Sigmoid colon (tissue), 7 donors: ENCODE data around the gene CAPN13. TPM values are rescaled to one million over a fixed set of nuclear protein-coding genes. Genes with fewer than 3 reads are reported as not detected.
A peak's percentile ranks its signal among the peaks of the same experiment; 100 is the strongest.

Experiments
- DNase-seq: peaks from one replicate; pipeline ENCODE4 v3.0.0-alpha.2; 2019
- H3K27ac ChIP-seq, 4 donors: fragments of 200-600 bp; sonication (generic); one replicate each; pipeline ENCODE4 v1.5.1; 2016 to 2019; ENCODE audit warnings: mild to moderate bottlenecking in 1 of 4
- H3K27me3 ChIP-seq, 3 donors: fragments of 200-600 bp; sonication (generic); one replicate each; pipeline ENCODE4 v1.5.1; 2019; ENCODE audit warnings: mild to moderate bottlenecking in 1 of 3
- H3K36me3 ChIP-seq, 4 donors: fragments of 200-600 bp; sonication (generic); one replicate each; pipeline ENCODE4 v1.5.1; 2016 to 2019
- H3K4me1 ChIP-seq, 4 donors: fragments of 200-600 bp; sonication (generic); one replicate each; pipeline ENCODE4 v1.5.1; 2017 to 2019
- H3K4me3 ChIP-seq, 4 donors: fragments of 200-600 bp; sonication (generic); one replicate each; pipeline ENCODE4 v1.5.1; 2017 to 2019; ENCODE audit warnings: mild to moderate bottlenecking in 2 of 4, moderate library complexity in 1 of 4
- H3K9me3 ChIP-seq, 4 donors: fragments of 200-600 bp in 3 of 4; sonication (generic) in 3 of 4; one replicate each; pipeline versions ENCODE4 v1.5.1 to v1.6.1; 2013 to 2019
- EP300 ChIP-seq, 4 donors: sonication (generic); formaldehyde crosslinking; IDR thresholded peaks; one replicate each; pipeline ENCODE4 v1.6.1; 2017; ENCODE audit warnings: antibody characterized with exemption in 4 of 4
- POLR2A ChIP-seq, 2 donors: fragments of 450-650 bp; IDR thresholded peaks; one replicate each; pipeline ENCODE4 v1.6.1; 2016; ENCODE audit warnings: antibody characterized with exemption in 2 of 2, mild to moderate bottlenecking in 2 of 2, moderate library complexity in 2 of 2
- POLR2AphosphoS5 ChIP-seq, 4 donors: sonication (generic); formaldehyde crosslinking; IDR thresholded peaks; one replicate each; pipeline ENCODE4 v1.6.1; 2017; ENCODE audit warnings: antibody characterized with exemption in 4 of 4
- WGBS, 2 donors: extraction: QIAGEN DNeasy Blood & Tissue Kit; methylation state at CpG; one replicate each; pipeline ENCODE4 v1.1.7; 2013; 5-methylcytosine and 5-hydroxymethylcytosine counted together
- intact Hi-C: fragments of 100-400 bp; cut with DNase I; formaldehyde crosslinking; loops from one replicate; pipeline ENCODE4 v1.15.1; 2023
- polyA plus RNA-seq, 3 donors: library from polyadenylated mRNA; stranded (reverse); fragments of 200-250 nt; gene quantifications; one replicate each; pipeline ENCODE4 v1.2.3, GENCODE V29; 2013
- total RNA-seq, 4 donors: library from RNA; depleted of rRNA; stranded (reverse); fragments of >200 nt; gene quantifications; one replicate each; pipeline ENCODE4 v1.1.0, GENCODE V29; 2016
- TF ChIP-seq, protein P1 (sequence below), 4 experiments: fragments of 450-650 bp in 3 of 4; fragments of 200-600 bp in 1 of 4; IDR thresholded peaks; one replicate each; pipeline ENCODE4 v1.5.1; 2016 to 2019; ENCODE audit warnings: antibody characterized with exemption in 4 of 4, mild to moderate bottlenecking in 3 of 4, moderate library complexity in 2 of 4
- donor health status: healthy with polysubstance abuse.
- donor health status: Bipolar disorder and iron deficiency.
- donor health status: healthy.

CAPN13 gene
- total and polyA plus RNA-seq, 7 donors, result 11.4 to 17.3 (median 12.2) TPM; not detected in 4

DNA sequence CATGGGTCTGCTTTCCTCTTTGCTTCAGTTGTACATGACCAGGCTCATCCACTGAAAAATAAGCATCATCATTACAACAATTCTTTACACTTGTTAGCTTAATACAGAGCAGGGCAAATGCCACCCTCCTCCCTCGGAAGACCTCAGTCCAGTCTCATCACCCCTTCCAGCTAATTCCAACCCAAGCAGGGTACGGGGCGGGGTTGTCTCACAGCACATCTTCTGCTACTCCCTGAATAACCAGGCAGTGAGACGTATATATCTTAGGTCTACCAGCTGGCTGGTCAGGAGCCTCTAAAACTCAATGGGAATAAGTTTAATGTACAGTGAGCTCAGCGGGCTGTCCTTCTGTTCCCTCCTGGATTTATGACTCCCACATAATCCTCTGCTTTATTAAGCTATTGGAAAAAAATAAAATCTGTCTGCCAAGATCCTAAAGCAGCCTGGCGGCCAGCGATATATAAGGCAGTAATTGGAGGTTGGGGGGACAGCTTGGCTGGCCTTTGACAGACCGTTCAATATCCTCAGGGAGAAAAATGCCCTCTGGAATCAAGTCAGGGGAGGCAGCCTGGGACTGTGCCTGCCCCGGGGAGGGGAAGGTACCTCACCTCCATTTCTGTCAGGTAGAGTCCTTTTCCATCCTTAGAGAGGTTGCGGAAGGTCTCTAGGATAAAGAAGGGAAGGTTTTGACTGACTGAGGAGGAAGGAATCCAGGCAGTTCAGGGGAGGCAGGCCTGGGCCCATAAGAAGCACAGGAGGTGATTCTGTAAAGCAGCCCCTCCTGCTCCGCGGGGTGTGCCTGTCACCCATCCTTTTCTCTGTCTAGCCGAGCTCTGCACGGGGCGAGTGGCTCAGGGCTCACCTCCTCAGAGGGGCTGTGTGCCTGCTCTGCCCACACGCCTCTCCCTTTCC lies 76.3 kb downstream of the CAPN13 start:
- TF ChIP-seq, protein P1, sequence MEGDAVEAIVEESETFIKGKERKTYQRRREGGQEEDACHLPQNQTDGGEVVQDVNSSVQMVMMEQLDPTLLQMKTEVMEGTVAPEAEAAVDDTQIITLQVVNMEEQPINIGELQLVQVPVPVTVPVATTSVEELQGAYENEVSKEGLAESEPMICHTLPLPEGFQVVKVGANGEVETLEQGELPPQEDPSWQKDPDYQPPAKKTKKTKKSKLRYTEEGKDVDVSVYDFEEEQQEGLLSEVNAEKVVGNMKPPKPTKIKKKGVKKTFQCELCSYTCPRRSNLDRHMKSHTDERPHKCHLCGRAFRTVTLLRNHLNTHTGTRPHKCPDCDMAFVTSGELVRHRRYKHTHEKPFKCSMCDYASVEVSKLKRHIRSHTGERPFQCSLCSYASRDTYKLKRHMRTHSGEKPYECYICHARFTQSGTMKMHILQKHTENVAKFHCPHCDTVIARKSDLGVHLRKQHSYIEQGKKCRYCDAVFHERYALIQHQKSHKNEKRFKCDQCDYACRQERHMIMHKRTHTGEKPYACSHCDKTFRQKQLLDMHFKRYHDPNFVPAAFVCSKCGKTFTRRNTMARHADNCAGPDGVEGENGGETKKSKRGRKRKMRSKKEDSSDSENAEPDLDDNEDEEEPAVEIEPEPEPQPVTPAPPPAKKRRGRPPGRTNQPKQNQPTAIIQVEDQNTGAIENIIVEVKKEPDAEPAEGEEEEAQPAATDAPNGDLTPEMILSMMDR (IDR thresholded peaks at IDR 0.05), result no peak
- TF ChIP-seq POLR2A (IDR thresholded peaks at IDR 0.05) (no peak), POLR2AphosphoS5 (IDR thresholded peaks at IDR 0.05) (no peak), EP300 (IDR thresholded peaks at IDR 0.05) (no peak)
- Histone ChIP-seq H3K27me3 (no peaks in the 10 kb centered on the region), H3K4me3 (no peak overlapping the region), H3K36me3 (no peaks in the 10 kb centered on the region), H3K4me1 (no peaks in the 10 kb centered on the region), H3K27ac (no peak overlapping the region), H3K9me3 (no peaks in the 10 kb centered on the region)
- WGBS, 2 donors, result 88 to 93% methylated on average over 16 of the region's 16 CpGs
- peak; percentile 34 for DNase-seq
- intact Hi-C loops, result no loop called here

DNA sequence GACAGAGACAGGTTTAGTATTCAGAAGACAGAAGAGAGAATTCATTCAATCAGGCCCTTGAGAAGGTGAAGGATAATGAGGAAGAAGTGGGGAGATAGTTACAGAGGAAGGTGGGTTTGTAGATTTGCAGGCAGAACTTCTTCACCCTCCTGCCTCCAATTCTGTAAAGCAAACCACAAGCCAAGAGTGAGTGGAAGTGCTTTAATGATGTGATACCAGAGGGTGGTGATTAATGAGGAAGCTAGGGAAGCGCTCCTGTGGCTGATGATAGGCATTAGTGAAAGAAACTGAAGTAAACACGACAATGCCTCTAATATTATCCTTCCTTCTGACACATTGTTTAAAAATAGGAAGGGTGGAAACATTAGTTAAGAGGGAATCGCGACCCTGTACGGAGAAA lies 78.2 kb downstream of the CAPN13 start:
- no peaks in the 10 kb centered on the region for H3K4me1 ChIP-seq
- H3K9me3 ChIP-seq, result no peaks in the 10 kb centered on the region
- intact Hi-C loops, result no loop called here
- H3K27me3 ChIP-seq, result peaks cover 0 to 4% (median 0%) of the 10 kb centered on the region in 3 donors
- no peak for DNase-seq
- H3K36me3 ChIP-seq, result no peaks in the 10 kb centered on the region
- no peak overlapping the region for H3K27ac ChIP-seq
- no peak overlapping the region for H3K4me3 ChIP-seq
- TF ChIP-seq POLR2AphosphoS5 (IDR thresholded peaks at IDR 0.05) (no peak), EP300 (IDR thresholded peaks at IDR 0.05) (no peak), POLR2A (IDR thresholded peaks at IDR 0.05) (no peak)
- TF ChIP-seq, protein P1 (IDR thresholded peaks at IDR 0.05), result no peak
- 66 to 89% methylated on average over 5 of the region's 5 CpGs for WGBS, 2 donors

DNA sequence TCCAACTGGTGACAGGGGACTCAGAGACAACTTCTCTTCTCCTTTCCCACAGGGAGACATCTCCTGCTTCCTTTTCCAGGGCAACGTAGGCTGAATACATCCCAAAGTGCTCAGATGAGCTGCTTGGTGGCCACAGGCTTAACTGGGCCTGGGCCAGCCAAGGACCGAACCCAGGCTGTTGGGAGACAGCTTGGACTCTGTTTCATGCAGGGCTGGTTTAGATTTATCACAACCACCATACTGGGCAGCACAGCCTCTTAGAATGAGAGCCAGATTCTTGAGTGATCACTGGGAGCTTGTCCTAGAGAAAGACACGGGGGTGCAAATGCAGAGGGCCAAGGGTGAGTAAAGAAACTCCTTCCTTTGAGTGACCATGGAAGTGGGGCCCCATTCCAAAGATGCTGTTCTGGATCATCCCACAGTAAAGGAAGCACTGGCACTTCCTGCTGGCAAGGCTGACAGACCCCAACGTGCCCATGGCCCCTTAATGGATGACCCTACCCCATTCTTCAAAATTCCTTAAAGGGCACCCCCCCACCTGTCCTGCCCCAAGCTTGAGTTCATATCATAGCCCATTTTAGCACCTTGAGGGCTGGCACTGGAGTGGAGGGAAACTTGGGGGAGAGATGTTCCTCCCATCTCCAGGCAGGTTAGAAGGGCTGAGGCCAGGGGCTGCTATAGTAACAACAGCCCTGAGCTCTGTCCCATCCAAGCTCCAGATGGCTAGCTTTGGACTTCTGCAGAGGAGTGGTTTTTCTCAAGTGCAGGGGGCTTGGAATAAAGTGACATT lies 84.1 kb downstream of the CAPN13 start:
- Histone ChIP-seq H3K36me3 (no peaks in the 10 kb centered on the region), H3K4me1 (no peaks in the 10 kb centered on the region), H3K9me3 (no peaks in the 10 kb centered on the region), H3K4me3 (no peak overlapping the region), H3K27me3 (peaks cover 0 to 10% (median 4%) of the 10 kb centered on the region in 3 donors), H3K27ac (no peak overlapping the region)
- TF ChIP-seq POLR2AphosphoS5 (IDR thresholded peaks at IDR 0.05) (no peak), EP300 (IDR thresholded peaks at IDR 0.05) (no peak), POLR2A (IDR thresholded peaks at IDR 0.05) (no peak)
- TF ChIP-seq, protein P1 (IDR thresholded peaks at IDR 0.05), result no peak
- 80 to 82% methylated on average over 4 of the region's 4 CpGs for WGBS, 2 donors
- no peak for DNase-seq
- intact Hi-C loops, result no loop called here

DNA sequence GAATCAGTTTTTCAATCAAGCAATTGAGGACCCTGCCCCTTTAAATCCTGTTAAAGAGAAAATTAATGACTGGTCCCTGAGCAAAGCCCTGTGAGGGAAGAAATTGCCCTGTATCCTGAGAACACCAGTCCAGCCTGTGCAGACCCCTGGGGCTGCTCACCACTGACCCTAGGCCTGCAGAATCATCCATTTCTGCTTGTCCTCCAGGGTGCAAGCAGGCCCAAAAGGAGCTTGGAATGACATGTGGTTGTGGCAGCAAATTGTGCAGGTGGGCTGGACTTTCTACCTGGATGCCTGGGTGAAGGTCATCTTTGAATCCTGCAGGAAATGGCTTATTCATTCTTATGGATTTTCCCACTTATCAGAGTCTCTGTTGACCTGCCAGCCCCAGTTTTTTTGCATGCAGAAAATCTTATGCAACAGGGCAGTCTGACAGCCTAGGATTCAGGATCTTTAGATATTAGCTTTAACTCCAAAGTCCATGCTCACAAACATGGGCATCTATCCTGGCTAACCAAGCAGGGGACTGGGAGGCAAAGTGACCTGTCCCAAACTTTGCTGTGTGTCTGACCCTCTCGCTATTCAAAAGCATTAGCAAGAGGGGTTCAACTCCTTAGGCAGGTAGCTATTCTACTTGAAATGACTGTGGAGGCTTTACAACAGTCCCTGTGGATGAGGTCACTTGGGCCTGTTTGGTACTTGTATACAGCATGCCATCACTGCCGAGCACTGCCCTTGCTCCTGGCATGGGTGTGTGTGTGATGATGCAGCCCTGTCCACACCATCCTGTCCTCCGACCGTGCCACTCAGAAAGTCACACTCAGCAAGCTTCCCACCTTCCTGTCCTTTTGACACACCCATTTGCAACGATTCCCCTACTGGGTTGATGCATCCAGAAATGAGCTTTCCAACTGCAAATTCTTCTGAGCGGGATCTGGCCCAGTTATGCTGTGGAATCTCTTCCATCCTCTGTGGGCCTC lies 85.3 kb downstream of the CAPN13 start:
- no peaks in the 10 kb centered on the region for H3K4me1 ChIP-seq
- H3K36me3 ChIP-seq, result no peaks in the 10 kb centered on the region
- no peak overlapping the region for H3K4me3 ChIP-seq
- 89% methylated on average over 6 of the region's 6 CpGs for WGBS, 2 donors
- intact Hi-C loops, result no loop called here
- H3K9me3 ChIP-seq, result no peaks in the 10 kb centered on the region
- no peak for TF ChIP-seq POLR2A (IDR thresholded peaks at IDR 0.05)
- TF ChIP-seq, protein P1 (IDR thresholded peaks at IDR 0.05), result no peak
- TF ChIP-seq POLR2AphosphoS5 (IDR thresholded peaks at IDR 0.05), result no peak
- TF ChIP-seq EP300 (IDR thresholded peaks at IDR 0.05), result no peak
- peaks cover 0 to 10% (median 4%) of the 10 kb centered on the region in 3 donors for H3K27me3 ChIP-seq
- no peak overlapping the region for H3K27ac ChIP-seq
- no peak for DNase-seq
